SK-N-SH (cell line): ENCODE results near the gene HDLBP. TPM values are rescaled to one million over a fixed set of nuclear protein-coding genes. Genes with fewer than 3 reads are reported as not detected.

Experiments used
- CTCF ChIA-PET: fragments of 300-600, 350-600 bp; formaldehyde crosslinking; extraction: SDS; loops from one replicate; lab custom pipeline; 2021; lab: Yijun Ruan, JAX
- POLR2A ChIA-PET: fragments of 350-600 bp; sonication (Branson Sonifier 250); formaldehyde crosslinking; extraction: SDS; loops from one replicate; lab custom pipeline; 2020; ENCODE audit warnings: antibody characterized with exemption, inconsistent platforms; lab: Yijun Ruan, JAX
- DNase-seq: peaks from one replicate; pipeline ENCODE4 v3.0.0; 2012
- H2AFZ ChIP-seq: fragments of 200-600 bp; sonication (generic); 2 replicates; pipeline ENCODE4 v1.8.1; 2016; ENCODE audit warnings: antibody characterized with exemption, mild to moderate bottlenecking, low read depth
- H3F3A ChIP-seq: fragments of 200-600 bp; sonication (generic); replicated peaks from 2 replicates; pipeline ENCODE3; 2016; ENCODE audit warnings: antibody characterized with exemption, mild to moderate bottlenecking; ENCODE audit not compliant: insufficient read depth
- H3K27ac ChIP-seq, 2 experiments: fragments of 200-500 bp in 1 of 2; fragments of 200-600 bp in 1 of 2; sonication (Bioruptor generic) in 1 of 2; sonication (generic), shearing (Covaris generic) in 1 of 2; 2 replicates each; pipeline versions ENCODE4 v1.5.1 to v1.6.1; 2014 to 2016; ENCODE audit warnings: low read depth in 2 of 2, inconsistent platforms in 1 of 2, low read length in 1 of 2, mild to moderate bottlenecking in 1 of 2, mixed read lengths in 1 of 2
- H3K27me3 ChIP-seq: fragments of 200-600 bp; sonication (generic), shearing (Covaris generic); 2 replicates; pipeline ENCODE4 v1.6.1; 2016; ENCODE audit warnings: mixed run types; ENCODE audit not compliant: insufficient read depth
- H3K36me3 ChIP-seq, 2 experiments: fragments of 200-500 bp in 1 of 2; fragments of 200-600 bp in 1 of 2; sonication (Bioruptor generic) in 1 of 2; sonication (generic) in 1 of 2; replicated peaks in 1 of 2; 2 replicates each; pipeline versions ENCODE3 to v1.5.1; 2014 to 2016; ENCODE audit warnings: low read length in 1 of 2, mild to moderate bottlenecking in 1 of 2; ENCODE audit not compliant: insufficient read depth in 2 of 2, control insufficient read depth in 1 of 2
- H3K4me1 ChIP-seq, 2 experiments: fragments of 200-500 bp in 1 of 2; fragments of 200-600 bp in 1 of 2; sonication (Bioruptor generic) in 1 of 2; sonication (generic), shearing (Covaris generic) in 1 of 2; 2 replicates each; pipeline versions ENCODE4 v1.5.1 to v1.6.1; 2014 to 2016; ENCODE audit warnings: low read depth in 1 of 2, low read length in 1 of 2, mixed run types in 1 of 2; ENCODE audit not compliant: insufficient read depth in 2 of 2, control insufficient read depth in 1 of 2
- H3K4me2 ChIP-seq: fragments of 200-600 bp; sonication (generic), shearing (Covaris generic); 2 replicates; pipeline ENCODE4 v1.6.1; 2017; ENCODE audit warnings: mixed run types
- H3K4me3 ChIP-seq, 2 experiments: fragments of 200-500 bp in 1 of 2; fragments of 200-600 bp in 1 of 2; sonication (Bioruptor generic) in 1 of 2; sonication (generic), shearing (Covaris generic) in 1 of 2; 2 replicates each; pipeline versions ENCODE4 v1.5.1 to v1.8.1; 2014 to 2016; ENCODE audit warnings: low read depth in 2 of 2, inconsistent platforms in 1 of 2, low read length in 1 of 2, mild to moderate bottlenecking in 1 of 2, mixed read lengths in 1 of 2, moderate library complexity in 1 of 2
- H3K79me2 ChIP-seq: fragments of 200-600 bp; sonication (generic); 2 replicates; pipeline ENCODE4 v1.8.1; 2017; ENCODE audit warnings: mild to moderate bottlenecking; ENCODE audit not compliant: insufficient read depth
- H3K9ac ChIP-seq: fragments of 200-600 bp; sonication (generic); 2 replicates; pipeline ENCODE4 v1.6.1; 2017; ENCODE audit warnings: mixed run types
- H3K9me2 ChIP-seq: fragments of 200-600 bp; sonication (generic); 2 replicates; pipeline ENCODE4 v1.6.1; 2017; ENCODE audit warnings: mixed run types
- H3K9me3 ChIP-seq: fragments of 200-600 bp; sonication (generic); 2 replicates; pipeline ENCODE4 v1.6.1; 2017; ENCODE audit warnings: mixed run types, mild to moderate bottlenecking, moderate library complexity
- H4K20me1 ChIP-seq: fragments of 200-600 bp; sonication (generic); 2 replicates; pipeline ENCODE4 v1.6.1; 2017; ENCODE audit warnings: mild to moderate bottlenecking, mixed run types; ENCODE audit not compliant: insufficient read depth
- EZH2phosphoT487 ChIP-seq: fragments of 200-600 bp; sonication (generic); IDR thresholded peaks from 2 replicates; pipeline ENCODE4 v1.6.1; 2017; ENCODE audit warnings: low read depth, mixed run types, mild to moderate bottlenecking, antibody characterized with exemption, moderate library complexity, borderline replicate concordance
- JUND ChIP-seq: IDR thresholded peaks from 2 replicates; pipeline ENCODE4 v1.4.0; 2012
- MEF2A ChIP-seq: IDR thresholded peaks from 2 replicates; pipeline ENCODE4 v1.4.0; 2012; ENCODE audit warnings: low read depth, borderline replicate concordance
- MXI1 ChIP-seq: IDR thresholded peaks from 2 replicates; pipeline ENCODE4 v1.6.1; 2012; ENCODE audit warnings: mild to moderate bottlenecking, low read depth, low read length, improper control_type of control experiment
- RAD21 ChIP-seq: IDR thresholded peaks from 2 replicates; pipeline ENCODE4 v1.6.1; 2012; ENCODE audit warnings: mild to moderate bottlenecking, low read length
- RCOR1 ChIP-seq: fragments of 150-350 bp; IDR thresholded peaks from 2 replicates; pipeline ENCODE4 v1.6.1; 2017; ENCODE audit warnings: antibody characterized with exemption, low read length
- SIN3A ChIP-seq: IDR thresholded peaks from 2 replicates; pipeline ENCODE4 v1.6.1; 2012; ENCODE audit warnings: low read depth, mild to moderate bottlenecking, low read length, moderate library complexity, borderline replicate concordance
- TEAD4 ChIP-seq: IDR thresholded peaks from 2 replicates; pipeline ENCODE4 v1.4.0; 2012; ENCODE audit warnings: mild to moderate bottlenecking, borderline replicate concordance; ENCODE audit not compliant: insufficient read depth
- USF1 ChIP-seq: IDR thresholded peaks from 2 replicates; pipeline ENCODE4 v1.4.0; 2012; ENCODE audit warnings: low read depth, borderline replicate concordance
- YY1 ChIP-seq: IDR thresholded peaks from 2 replicates; pipeline ENCODE4 v1.4.0; 2012; ENCODE audit warnings: low read depth, mild to moderate bottlenecking
- WGBS: methylation state at CpG from one replicate; pipeline ENCODE4 v1.1.6; 2017; ENCODE audit warnings: low lambda C conversion rate; 5-methylcytosine and 5-hydroxymethylcytosine counted together
- polyA plus RNA-seq, 3 experiments: library from polyadenylated mRNA; depleted of rRNA; stranded (reverse); fragments of >200 nt; gene quantifications; 2 replicates each; pipeline ENCODE4 v1.2.3, GENCODE V29; 2012
- TF ChIP-seq, protein P1 (sequence below): fragments of 150-350 bp; IDR thresholded peaks from 2 replicates; pipeline ENCODE4 v1.6.1; 2017; ENCODE audit warnings: antibody characterized with exemption, low read length, low read depth, borderline replicate concordance
- TF ChIP-seq, protein P2 (sequence below): fragments of 200-600 bp; sonication (generic); IDR thresholded peaks from 2 replicates; pipeline ENCODE4 v1.6.1; 2017; ENCODE audit warnings: antibody characterized with exemption, mild to moderate bottlenecking, moderate library complexity

Gene HDLBP
- polyA plus RNA-seq, 1 of the 3 experiments (the other 2 are of a cell fraction), result 263 TPM

DNA sequence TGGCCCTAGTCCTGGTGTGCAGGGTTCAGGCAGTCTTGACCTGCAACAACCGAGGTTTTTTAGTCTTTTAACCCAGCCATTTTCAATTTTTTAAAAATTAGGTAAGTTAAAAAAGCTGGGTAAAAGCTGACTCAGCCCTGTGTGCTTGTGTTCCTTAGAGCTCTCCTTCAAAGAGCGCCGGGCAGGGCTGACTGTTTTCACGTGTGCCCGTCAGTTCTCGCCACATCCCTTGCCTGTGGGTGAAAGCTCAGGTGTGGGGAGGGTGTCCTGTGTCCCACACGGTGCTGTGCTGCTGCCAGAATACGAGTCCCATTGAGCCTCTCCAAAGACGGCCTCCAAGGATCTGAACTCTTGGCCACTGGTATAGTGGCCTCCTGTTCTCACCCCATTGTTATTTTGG lies 132.3 kb downstream of the HDLBP start:
- H3K9me2 ChIP-seq, result no peaks in the 10 kb centered on the region
- no peaks in the 10 kb centered on the region for H3K79me2 ChIP-seq
- no peaks in the 10 kb centered on the region for H3F3A ChIP-seq
- no peaks in the 10 kb centered on the region for H3K27me3 ChIP-seq
- no peak for DNase-seq
- no peak overlapping the region for H2AFZ ChIP-seq
- no peak overlapping the region for H3K4me2 ChIP-seq
- no peaks in the 10 kb centered on the region for H3K9me3 ChIP-seq
- CTCF ChIA-PET, result no interaction called here
- peaks cover 0 to 6% of the 10 kb centered on the region in 2 experiments for H3K36me3 ChIP-seq
- H4K20me1 ChIP-seq, result no peaks in the 10 kb centered on the region
- no peak overlapping the region for H3K9ac ChIP-seq
- WGBS, result 95% methylated on average over 9 of the region's 9 CpGs
- TF ChIP-seq RAD21, result no peak
- TF ChIP-seq, protein P1, sequence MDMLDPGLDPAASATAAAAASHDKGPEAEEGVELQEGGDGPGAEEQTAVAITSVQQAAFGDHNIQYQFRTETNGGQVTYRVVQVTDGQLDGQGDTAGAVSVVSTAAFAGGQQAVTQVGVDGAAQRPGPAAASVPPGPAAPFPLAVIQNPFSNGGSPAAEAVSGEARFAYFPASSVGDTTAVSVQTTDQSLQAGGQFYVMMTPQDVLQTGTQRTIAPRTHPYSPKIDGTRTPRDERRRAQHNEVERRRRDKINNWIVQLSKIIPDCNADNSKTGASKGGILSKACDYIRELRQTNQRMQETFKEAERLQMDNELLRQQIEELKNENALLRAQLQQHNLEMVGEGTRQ, result no peak
- TF ChIP-seq, protein P2, sequence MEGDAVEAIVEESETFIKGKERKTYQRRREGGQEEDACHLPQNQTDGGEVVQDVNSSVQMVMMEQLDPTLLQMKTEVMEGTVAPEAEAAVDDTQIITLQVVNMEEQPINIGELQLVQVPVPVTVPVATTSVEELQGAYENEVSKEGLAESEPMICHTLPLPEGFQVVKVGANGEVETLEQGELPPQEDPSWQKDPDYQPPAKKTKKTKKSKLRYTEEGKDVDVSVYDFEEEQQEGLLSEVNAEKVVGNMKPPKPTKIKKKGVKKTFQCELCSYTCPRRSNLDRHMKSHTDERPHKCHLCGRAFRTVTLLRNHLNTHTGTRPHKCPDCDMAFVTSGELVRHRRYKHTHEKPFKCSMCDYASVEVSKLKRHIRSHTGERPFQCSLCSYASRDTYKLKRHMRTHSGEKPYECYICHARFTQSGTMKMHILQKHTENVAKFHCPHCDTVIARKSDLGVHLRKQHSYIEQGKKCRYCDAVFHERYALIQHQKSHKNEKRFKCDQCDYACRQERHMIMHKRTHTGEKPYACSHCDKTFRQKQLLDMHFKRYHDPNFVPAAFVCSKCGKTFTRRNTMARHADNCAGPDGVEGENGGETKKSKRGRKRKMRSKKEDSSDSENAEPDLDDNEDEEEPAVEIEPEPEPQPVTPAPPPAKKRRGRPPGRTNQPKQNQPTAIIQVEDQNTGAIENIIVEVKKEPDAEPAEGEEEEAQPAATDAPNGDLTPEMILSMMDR, result no peak
- no peak for TF ChIP-seq MXI1
- TF ChIP-seq, all 33 proteins: peak for 0
- Histone ChIP-seq H3K4me1 (no peaks in the 10 kb centered on the region), H3K27ac (no peak overlapping the region), H3K4me3 (no peak overlapping the region)
- POLR2A ChIA-PET, result no interaction called here

- Histone ChIP-seq H3K4me2 (no peak overlapping the region), H3K79me2 (no peaks in the 10 kb centered on the region), H3F3A (no peaks in the 10 kb centered on the region), H3K27ac (no peak overlapping the region), H4K20me1 (no peaks in the 10 kb centered on the region), H3K9me3 (no peaks in the 10 kb centered on the region), H3K4me1 (peaks cover 0 to 4% of the 10 kb centered on the region in 2 experiments; a peak in 1 of 4 replicates), H3K9ac (no peak overlapping the region), H3K36me3 (peaks cover 0 to 6% of the 10 kb centered on the region in 2 experiments), H3K27me3 (no peaks in the 10 kb centered on the region), H2AFZ (no peak overlapping the region), H3K9me2 (no peaks in the 10 kb centered on the region), H3K4me3 (no peak overlapping the region)
- TF ChIP-seq MEF2A, result no peak
- no peak for TF ChIP-seq EZH2phosphoT487
- TF ChIP-seq TEAD4, result no peak
- WGBS, result 89% methylated on average over 28 of the region's 28 CpGs
- ChIA-PET CTCF (no interaction called here), POLR2A (no interaction called here)
- DNase-seq, result no peak
Observed at GRCh38 chr2:241182531-241183133, 132.8 kb downstream of the HDLBP start.

DNA sequence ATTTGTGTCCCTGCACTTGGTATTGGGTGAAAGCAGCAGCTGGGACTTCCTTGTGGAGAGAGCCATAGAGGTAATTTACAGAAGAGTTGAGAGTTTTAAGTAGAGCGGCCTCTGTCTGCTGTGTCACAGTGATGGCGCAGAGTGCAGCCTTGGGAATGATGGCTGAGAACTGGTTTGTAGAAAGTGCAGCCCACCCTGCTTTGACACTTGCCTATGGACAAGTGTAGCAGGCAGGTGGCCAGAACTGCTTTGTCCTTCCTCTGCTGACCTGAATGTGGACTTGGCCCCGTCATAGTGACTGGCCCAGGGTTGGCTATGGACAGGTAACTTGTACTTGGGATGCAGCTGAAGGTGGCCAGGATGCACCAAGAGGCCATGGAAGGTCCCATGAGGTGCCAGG lies 133.3 kb downstream of the HDLBP start:
- Histone ChIP-seq H3F3A (no peaks in the 10 kb centered on the region), H3K9ac (no peak overlapping the region), H2AFZ (no peak overlapping the region), H3K4me2 (no peak overlapping the region), H3K36me3 (peaks cover 0 to 6% of the 10 kb centered on the region in 2 experiments), H4K20me1 (no peaks in the 10 kb centered on the region), H3K9me2 (no peaks in the 10 kb centered on the region), H3K27me3 (no peaks in the 10 kb centered on the region), H3K4me1 (peaks cover 0 to 5% of the 10 kb centered on the region in 2 experiments; a peak in 1 of 4 replicates), H3K9me3 (no peaks in the 10 kb centered on the region), H3K27ac (no peak overlapping the region), H3K4me3 (no peak overlapping the region), H3K79me2 (no peaks in the 10 kb centered on the region)
- TF ChIP-seq USF1, result no peak
- TF ChIP-seq MXI1, result no peak
- TF ChIP-seq RCOR1, result no peak
- no peak for TF ChIP-seq EZH2phosphoT487
- TF ChIP-seq SIN3A, result no peak
- TF ChIP-seq JUND, result no peak
- TF ChIP-seq YY1, result no peak
- DNase-seq, result no peak
- 89% methylated on average over 2 of the region's 3 CpGs for WGBS
- CTCF ChIA-PET, result no interaction called here
- POLR2A ChIA-PET, result no interaction called here
